ENCODE measurements around the gene BNIP5. TPM values are rescaled to one million over a fixed set of nuclear protein-coding genes. Genes with fewer than 3 reads are reported as not detected.
A peak's percentile ranks its signal among the peaks of the same experiment; 100 is the strongest.

Gene BNIP5
- polyA plus RNA-seq, 3 donors, result not detected

- no peaks in the 10 kb centered on the region for H4K20me1 ChIP-seq (ENCODE audit: insufficient read depth, low read length)
- peaks cover 62% of the 10 kb centered on the region for H3K4me1 Mint-ChIP-seq
- H3K27ac Mint-ChIP-seq, result peak overlapping the region in 6 of 7 donors; percentile 60 to 100 (median 98)
- H3K9me3 ChIP-seq (replicated peaks in 1 of 2; ENCODE audit: control insufficient read depth in 1 of 2, insufficient read depth in 1 of 2, low read length in 2 of 2), result no peaks in the 10 kb centered on the region
- TF ChIP-seq CTCF (IDR thresholded peaks at IDR 0.05), result no peak
- peaks cover 53 to 59% of the 10 kb centered on the region in 2 donors for H3K4me1 ChIP-seq (ENCODE audit: control insufficient read depth in 1 of 2, insufficient read depth in 2 of 2, low read length in 2 of 2)
- H3K36me3 ChIP-seq (replicated peaks in 1 of 2; ENCODE audit: control insufficient read depth in 1 of 2, insufficient read depth in 2 of 2, low read length in 2 of 2), result no peaks in the 10 kb centered on the region
- no peak overlapping the region for H3K4me3 ChIP-seq (replicated peaks in 1 of 3; ENCODE audit: low read depth in 2 of 3, low read length in 3 of 3)
- H3K36me3 Mint-ChIP-seq, result peaks cover 5 to 6% of the 10 kb centered on the region in 2 donors
- no peak overlapping the region for H3K4me3 Mint-ChIP-seq
- H3K9ac ChIP-seq (ENCODE audit: insufficient read depth, low read length, poor library complexity, severe bottlenecking), result no peak overlapping the region
- WGBS (ENCODE audit: insufficient coverage), result 96% methylated on average over 2 of the region's 7 CpGs
- H3K27ac ChIP-seq (ENCODE audit: low read depth in 1 of 2, low read length in 2 of 2), result peak overlapping the region in 1 of 2 donors; percentile 98
- intact Hi-C loops (cut with micrococcal nuclease), result no loop called here
- no peak for DNase-seq
- H3K79me2 ChIP-seq (ENCODE audit: insufficient read depth, low read length), result peaks cover 12% of the 10 kb centered on the region
- H3K27me3 Mint-ChIP-seq (ENCODE audit: low read depth in 3 of 3), result peaks cover 2% of the 10 kb centered on the region in 3 donors
- no peaks in the 10 kb centered on the region for H3K27me3 ChIP-seq (ENCODE audit: control insufficient read depth in 2 of 2, insufficient read depth in 2 of 2, low read length in 2 of 2)
- no peak overlapping the region for H2AFZ ChIP-seq (ENCODE audit: insufficient read depth, low read depth, low read length, poor library complexity, severe bottlenecking)
- no peak overlapping the region for H3K4me2 ChIP-seq (replicated peaks; ENCODE audit: extremely low read depth, low read length, poor library complexity, severe bottlenecking)
- peaks cover 0 to 2% (median 0%) of the 10 kb centered on the region in 7 donors for H3K9me3 Mint-ChIP-seq
Observed at GRCh38 chr6:36289281-36289878, 47.3 kb downstream of the BNIP5 start.

GRCh38 chr6:36286858-36287257 lies 49.8 kb downstream of the BNIP5 start:
- Histone ChIP-seq H3K27me3 (ENCODE audit: control insufficient read depth in 2 of 2, insufficient read depth in 2 of 2, low read length in 2 of 2) (no peaks in the 10 kb centered on the region), H3K9me3 (replicated peaks in 1 of 2; ENCODE audit: control insufficient read depth in 1 of 2, insufficient read depth in 1 of 2, low read length in 2 of 2) (no peaks in the 10 kb centered on the region), H2AFZ (ENCODE audit: insufficient read depth, low read depth, low read length, poor library complexity, severe bottlenecking) (no peak overlapping the region), H3K4me2 (replicated peaks; ENCODE audit: extremely low read depth, low read length, poor library complexity, severe bottlenecking) (no peak overlapping the region), H4K20me1 (ENCODE audit: insufficient read depth, low read length) (no peaks in the 10 kb centered on the region), H3K79me2 (ENCODE audit: insufficient read depth, low read length) (no peaks in the 10 kb centered on the region), H3K36me3 (replicated peaks in 1 of 2; ENCODE audit: control insufficient read depth in 1 of 2, insufficient read depth in 2 of 2, low read length in 2 of 2) (no peaks in the 10 kb centered on the region), H3K27ac (ENCODE audit: low read depth in 1 of 2, low read length in 2 of 2) (no peak overlapping the region), H3K9ac (ENCODE audit: insufficient read depth, low read length, poor library complexity, severe bottlenecking) (no peak overlapping the region), H3K4me3 (replicated peaks in 1 of 3; ENCODE audit: low read depth in 2 of 3, low read length in 3 of 3) (no peak overlapping the region), H3K4me1 (ENCODE audit: control insufficient read depth in 1 of 2, insufficient read depth in 2 of 2, low read length in 2 of 2) (peaks cover 45% of the 10 kb centered on the region in 2 donors)
- intact Hi-C loops (cut with micrococcal nuclease), result no loop called here
- H3K4me3 Mint-ChIP-seq, result no peak overlapping the region
- 100% methylated on average over 2 of the region's 5 CpGs for WGBS (ENCODE audit: insufficient coverage)
- peaks cover 56% of the 10 kb centered on the region for H3K4me1 Mint-ChIP-seq
- peaks cover 0 to 2% (median 0%) of the 10 kb centered on the region in 7 donors for H3K9me3 Mint-ChIP-seq
- DNase-seq, result no peak
- H3K27ac Mint-ChIP-seq, result peak overlapping the region in 1 of 7 donors; percentile 20
- no peaks in the 10 kb centered on the region for H3K36me3 Mint-ChIP-seq
- H3K27me3 Mint-ChIP-seq (ENCODE audit: low read depth in 3 of 3), result peaks cover 2 to 3% (median 3%) of the 10 kb centered on the region in 3 donors
- no peak for TF ChIP-seq CTCF (IDR thresholded peaks at IDR 0.05)

All from CD14-positive monocyte (primary cell).